ENCODE data around the gene KANSL1.

KANSL1 gene

DNA sequence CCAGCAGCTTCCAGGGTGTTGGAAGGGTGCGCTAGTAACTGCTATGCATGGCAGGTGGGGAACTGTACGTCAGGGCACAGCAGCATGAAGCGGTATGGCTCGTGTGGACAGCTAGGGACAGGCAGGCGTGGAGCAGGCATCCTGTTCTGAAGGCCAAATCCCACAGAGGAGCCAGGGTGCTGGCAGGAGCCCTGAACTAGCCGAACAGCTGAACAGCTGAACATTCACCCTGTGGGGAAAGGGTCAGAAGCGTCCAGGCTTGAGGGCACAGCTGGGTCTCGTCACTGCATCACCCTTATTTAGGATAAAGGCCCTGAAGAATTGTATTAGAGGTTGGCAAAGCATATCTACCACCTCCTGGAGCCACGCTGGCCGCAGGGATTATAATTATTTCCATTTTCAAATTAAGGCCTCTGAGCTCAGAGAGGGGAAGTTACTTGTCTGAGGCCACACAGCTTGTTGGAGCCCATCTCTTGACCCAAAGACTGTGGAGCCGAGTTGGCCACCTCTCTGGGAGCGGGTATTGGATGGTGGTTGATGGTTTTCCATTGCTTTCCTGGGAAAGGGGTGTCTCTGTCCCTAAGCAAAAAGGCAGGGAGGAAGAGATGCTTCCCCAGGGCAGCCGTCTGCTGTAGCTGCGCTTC, 197.5 kb downstream of the KANSL1 start:
- no peak for DNase-seq

DNA sequence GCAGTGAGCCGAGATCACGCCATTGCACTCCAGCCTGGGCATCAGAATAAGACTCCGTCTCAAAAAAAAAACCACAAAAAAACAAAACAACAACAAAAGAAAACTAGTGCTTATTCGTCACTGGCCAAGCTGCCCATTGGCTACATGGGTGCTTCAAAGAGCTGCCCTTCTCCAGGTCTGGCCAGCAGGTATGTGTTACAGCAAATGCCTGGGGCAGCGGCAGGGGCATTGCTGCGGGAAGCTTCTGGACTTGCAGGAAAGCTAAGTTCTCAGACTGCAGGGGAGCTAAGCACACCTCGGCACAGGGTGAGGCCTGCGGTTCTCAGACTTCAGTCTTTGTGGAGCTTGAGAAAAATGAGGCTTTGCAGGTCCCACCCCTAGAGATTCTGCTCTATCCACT, 198.2 kb downstream of the KANSL1 start:
- DNase-seq, result no peak

DNA sequence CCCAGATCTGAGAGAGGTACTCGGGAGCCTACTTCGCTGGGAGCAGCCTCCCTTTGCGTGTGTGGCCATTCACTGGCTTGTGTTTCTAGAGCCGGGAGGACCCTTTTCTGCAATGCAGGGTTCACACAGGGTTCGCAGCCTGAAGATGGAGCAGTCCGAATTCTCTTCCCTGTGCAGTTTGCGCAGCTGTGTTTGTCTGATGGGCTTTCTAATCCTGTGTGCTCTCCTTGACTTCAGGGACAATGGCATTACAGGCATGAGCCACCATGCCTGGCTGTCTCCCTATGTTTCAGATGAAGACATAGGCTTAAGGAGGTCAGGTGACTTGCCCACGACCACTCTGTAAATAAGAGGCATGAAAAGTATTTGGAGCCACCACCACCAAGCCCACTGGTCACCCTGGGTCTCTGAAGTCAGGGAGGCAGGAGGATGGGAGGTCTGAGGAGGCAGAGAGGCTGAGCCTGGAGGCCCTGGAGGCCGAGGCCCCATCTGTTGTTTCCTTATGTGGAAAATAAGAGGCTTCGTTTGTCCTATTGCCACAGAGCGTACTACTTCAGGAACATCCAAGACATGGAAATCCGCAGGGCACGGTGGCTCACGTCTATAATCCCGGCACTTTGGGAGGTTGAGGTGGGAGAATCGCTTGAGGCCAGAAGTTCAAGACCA, 199.1 kb downstream of the KANSL1 start:
- DNase-seq, result no peak

DNA sequence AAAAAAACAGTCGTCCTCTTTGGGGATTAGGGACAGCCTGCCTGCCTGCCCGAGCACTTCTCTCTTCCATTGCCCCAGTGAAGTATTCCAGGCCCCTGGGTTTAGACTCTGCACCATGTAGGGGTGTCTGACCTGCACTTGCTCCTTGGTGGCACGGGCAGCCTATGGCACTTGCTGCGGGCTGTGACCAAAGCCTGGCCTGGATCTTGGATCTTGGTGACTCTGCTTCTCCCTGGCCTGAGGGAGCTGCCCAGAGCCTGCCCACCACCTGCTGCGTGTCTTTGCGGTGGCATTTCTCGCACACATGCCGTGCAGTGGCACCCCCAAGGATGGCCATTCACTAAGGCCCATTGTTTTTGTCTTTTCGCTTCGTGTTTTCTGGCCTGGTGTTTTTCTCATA, 200.3 kb downstream of the KANSL1 start:
- no peak for DNase-seq

DNA sequence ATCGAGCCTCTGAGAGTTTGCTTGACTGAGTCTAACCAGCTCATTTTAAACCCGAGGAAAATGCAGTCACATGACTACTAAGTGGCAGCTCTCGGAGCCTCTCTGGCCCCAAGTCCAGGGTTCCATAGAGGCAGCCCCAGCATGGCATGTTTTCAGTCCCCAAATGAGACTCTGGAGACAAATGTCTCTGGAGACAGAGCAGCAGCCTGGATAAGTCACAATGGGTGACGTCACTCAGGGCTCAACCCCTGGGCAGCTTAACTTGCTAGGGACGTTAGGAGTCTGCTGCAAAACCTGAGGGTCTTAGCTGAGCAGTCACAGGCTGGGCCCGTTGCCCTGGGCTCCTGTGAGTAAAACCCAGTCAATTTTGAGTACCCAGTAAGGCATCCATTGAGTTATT, 201.1 kb downstream of the KANSL1 start:
- DNase-seq, result no peak

DNA sequence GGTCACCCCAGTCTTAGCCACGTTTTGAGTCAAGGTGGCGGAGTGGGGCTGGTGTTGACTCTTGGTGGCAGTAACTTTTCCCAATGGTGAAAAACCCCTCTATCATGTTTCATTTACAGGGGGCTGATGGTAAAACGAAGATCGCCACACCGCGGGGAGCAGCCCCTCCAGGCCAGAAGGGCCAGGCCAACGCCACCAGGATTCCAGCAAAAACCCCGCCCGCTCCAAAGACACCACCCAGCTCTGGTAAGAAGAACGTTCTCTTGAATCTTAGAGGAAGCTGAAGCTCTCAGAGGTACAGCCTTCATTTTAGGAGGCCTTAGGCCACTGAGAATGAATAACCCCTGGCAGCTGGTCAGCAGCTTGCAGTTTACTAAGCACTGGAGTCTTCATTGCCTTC, 201.9 kb downstream of the KANSL1 start:
- DNase-seq, result no peak

DNA sequence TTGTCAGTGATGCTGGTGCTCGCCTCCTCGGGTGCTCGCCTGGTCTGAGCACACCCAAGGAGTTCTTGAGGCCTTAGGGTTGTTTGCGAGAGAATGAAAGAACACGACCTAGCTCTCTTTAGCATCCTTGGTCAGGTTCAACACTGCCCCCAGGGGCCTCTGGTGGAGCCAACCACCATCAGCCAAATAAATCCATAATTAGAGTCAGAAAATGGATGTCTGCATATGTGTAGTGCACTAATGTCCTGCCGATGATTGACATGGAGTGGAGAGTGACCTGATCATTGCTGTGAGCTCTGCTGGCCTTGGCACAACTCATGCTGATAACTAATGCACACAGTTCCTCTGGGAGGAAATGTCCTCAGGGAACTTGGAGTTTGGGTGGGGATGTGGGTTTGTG, 202.3 kb downstream of the KANSL1 start:
- DNase-seq, result no peak

DNA sequence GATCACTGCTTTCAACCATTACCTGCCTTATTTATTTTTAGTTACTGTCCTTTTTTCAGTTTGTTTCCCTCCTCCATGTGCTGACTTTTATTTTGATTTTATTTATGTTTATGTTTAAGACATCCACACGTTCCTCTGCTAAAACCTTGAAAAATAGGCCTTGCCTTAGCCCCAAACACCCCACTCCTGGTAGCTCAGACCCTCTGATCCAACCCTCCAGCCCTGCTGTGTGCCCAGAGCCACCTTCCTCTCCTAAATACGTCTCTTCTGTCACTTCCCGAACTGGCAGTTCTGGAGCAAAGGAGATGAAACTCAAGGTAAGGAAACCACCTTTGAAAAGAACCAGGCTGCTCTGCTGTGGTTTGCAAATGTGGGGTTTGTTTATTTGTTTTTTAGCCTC, 203.5 kb downstream of the KANSL1 start:
- no peak for DNase-seq

DNA sequence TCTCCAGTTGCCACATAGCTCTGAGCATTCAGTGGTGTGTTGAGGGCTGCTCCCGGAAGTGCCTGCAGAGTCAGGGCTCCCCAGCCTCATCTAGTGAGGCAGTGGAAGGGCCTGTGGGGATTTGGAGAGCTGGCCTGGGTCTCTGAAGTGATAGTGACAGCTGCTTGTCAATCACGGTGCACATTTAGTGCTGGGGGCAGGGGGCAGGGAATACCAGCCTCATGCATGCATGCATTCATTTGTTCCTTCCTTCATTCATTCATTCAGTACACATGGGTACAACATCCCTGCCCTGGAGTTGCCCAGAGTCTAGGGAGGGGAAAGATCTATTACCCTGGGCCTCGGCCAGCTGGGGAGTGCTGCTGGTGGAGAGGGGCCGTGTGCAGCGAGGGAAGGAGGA, 205.5 kb downstream of the KANSL1 start:
- no peak for DNase-seq

DNA sequence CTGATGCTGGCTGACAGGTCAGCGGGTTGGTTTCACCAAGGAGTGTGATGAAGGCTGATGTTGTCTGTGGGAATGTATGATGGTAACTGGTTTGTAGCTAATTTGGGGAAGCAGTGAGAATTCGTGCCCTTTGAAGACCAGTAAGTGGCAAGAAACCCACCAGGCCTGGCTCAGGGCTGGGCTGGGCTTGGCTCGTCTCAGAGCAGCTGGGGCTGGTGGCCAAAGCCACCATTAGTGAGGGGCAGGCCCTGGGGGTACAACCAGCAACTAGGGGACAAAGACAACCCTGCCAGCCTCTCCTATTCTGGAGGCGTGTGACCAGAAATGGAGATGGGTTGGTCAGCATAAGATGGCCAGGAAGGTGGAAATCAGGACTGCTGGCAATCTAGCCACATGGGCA, 207.2 kb downstream of the KANSL1 start:
- no peak for DNase-seq

DNA sequence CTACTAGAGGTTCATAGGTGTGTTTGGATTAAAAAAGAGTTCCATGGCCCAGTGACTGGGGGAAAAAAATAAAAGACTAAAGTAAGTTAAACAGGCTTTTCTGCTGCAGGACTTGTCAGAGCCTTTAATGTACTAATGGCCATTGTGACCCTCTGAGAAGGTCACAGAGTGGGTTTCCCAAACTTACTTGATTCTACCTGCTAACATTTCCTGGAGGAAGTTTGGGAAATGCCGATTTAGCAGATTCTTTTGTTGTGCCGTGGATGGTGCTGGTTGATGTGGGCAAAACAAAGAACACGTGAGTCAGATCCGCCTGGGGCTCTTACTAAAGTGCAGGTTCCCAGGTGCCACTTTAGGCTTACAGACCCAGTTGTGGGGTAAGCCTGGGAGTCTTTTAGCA, 207.8 kb downstream of the KANSL1 start:
- no peak for DNase-seq

DNA sequence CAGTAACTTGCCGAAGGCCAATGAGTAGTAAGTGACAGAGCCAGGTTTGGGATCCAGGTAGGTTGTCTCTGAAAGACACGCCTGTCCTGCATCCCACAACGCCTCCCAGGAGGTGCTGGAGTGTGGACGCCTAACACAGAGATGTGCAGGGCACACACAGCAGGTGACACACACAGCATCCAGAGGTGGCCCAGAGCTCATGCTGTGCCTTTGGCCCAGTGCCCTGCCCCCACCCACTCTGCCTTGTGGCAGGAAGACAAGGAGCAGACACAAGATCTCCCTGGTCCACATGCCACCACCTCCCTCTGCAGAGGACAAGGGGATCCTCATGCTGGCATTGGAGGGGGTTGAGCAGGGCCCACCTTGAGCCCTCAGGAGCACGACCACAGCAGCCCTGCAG, 208.9 kb downstream of the KANSL1 start:
- DNase-seq, result no peak

DNA sequence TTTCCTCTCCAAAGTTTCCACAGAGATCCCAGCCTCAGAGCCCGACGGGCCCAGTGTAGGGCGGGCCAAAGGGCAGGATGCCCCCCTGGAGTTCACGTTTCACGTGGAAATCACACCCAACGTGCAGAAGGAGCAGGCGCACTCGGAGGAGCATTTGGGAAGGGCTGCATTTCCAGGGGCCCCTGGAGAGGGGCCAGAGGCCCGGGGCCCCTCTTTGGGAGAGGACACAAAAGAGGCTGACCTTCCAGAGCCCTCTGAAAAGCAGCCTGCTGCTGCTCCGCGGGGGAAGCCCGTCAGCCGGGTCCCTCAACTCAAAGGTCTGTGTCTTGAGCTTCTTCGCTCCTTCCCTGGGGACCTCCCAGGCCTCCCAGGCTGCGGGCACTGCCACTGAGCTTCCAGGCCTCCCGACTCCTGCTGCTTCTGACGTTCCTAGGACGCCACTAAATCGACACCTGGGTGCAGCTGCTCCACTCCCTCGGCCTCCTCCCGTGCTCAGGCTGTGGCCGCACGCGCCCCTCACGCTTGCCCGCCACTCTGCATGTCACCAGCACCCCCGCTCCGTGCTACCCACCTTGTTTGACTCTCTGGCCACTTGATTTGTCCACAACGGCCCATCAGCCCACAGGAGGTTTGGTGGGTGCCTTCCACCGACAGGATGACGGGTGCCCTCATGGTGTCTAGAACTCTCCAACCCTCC, 209.5 kb downstream of the KANSL1 start:
- no peak for DNase-seq

DNA sequence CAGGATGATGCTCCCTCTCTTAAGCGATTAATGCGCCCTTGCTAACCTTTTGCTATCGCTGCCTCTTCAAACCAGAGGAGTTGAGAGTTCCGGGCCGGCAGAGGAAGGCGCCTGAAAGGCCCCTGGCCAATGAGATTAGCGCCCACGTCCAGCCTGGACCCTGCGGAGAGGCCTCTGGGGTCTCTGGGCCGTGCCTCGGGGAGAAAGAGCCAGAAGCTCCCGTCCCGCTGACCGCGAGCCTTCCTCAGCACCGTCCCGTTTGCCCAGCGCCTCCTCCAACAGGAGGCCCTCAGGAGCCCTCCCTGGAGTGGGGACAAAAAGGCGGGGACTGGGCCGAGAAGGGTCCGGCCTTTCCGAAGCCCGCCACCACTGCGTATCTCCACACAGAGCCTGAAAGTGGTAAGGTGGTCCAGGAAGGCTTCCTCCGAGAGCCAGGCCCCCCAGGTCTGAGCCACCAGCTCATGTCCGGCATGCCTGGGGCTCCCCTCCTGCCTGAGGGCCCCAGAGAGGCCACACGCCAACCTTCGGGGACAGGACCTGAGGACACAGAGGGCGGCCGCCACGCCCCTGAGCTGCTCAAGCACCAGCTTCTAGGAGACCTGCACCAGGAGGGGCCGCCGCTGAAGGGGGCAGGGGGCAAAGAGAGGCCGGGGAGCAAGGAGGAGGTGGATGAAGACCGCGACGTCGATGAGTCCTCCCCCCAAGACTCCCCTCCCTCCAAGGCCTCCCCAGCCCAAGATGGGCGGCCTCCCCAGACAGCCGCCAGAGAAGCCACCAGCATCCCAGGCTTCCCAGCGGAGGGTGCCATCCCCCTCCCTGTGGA, 210.2 kb downstream of the KANSL1 start:
- no peak for DNase-seq

DNA sequence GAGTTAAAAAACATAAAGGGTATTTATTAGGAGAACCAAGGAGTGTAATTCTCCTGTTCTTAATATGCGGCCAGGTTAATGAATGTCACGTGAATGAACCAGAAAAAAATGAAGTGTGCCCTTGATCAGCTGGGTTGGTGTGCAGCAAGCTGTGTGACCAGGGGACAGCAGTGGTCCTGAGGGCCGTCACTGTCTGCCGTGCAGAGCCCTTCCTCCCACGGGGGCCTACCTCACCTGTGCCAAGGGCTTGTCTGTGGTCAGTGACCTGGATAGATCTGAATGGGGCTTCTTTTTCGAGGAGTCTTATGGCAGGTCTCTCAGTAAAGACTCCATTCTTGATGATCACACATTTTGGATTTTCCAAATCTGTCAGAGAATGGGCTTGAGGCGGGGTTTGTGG, 211.9 kb downstream of the KANSL1 start:
- no peak for DNase-seq

DNA sequence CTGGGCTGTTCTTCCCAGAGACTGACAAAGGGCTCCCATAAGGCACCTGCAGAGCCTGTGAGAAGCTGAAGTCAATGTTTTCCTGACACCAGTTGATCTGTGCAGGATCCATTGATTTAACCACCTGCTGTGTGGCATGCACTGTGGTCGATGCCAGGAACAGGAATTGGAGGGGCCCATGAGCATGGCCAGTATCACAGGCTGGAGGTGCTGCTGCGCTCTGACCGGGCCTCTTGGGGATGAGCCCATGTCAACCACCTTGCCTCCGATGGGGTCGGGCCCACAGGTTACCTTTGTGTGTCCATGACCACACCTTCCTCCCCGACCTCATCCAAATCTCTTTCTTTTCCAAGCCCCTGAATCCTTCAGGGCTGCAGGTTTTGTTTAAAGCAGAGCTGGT, 212.4 kb downstream of the KANSL1 start:
- no peak for DNase-seq

Data from stimulated activated CD4-positive, alpha-beta T cell treated with anti-CD3 and anti-CD28 coated beads, Interleukin-15, amount 100 ng/mL, for 24 hours (primary cell).